Islet of Langerhans (tissue), 1 donor: ENCODE results near the gene WDR48.

ENCODE experiments used
- FAIRE-seq: peaks from one replicate; lab custom pipeline; 2011; peaks lifted over from hg19 to GRCh38; lab: Jason Lieb, UNC

The WDR48 gene

GRCh38 chr3:39140341-39140971 is 88.6 kb downstream of the WDR48 start:
- no peak for FAIRE-seq

GRCh38 chr3:39141171-39141995 is 89.6 kb downstream of the WDR48 start:
- FAIRE-seq = no peak

- FAIRE-seq = no peak
Observed at GRCh38 chr3:39142067-39142466, 90.3 kb downstream of the WDR48 start.

GRCh38 chr3:39143051-39143885 is 91.5 kb downstream of the WDR48 start:
- FAIRE-seq = no peak

- no peak for FAIRE-seq
Observed at GRCh38 chr3:39144095-39144747, 92.4 kb downstream of the WDR48 start.

GRCh38 chr3:39144748-39145380 is 93.0 kb downstream of the WDR48 start:
- FAIRE-seq = no peak

- FAIRE-seq = no peak
Observed at GRCh38 chr3:39146083-39146501, 94.3 kb downstream of the WDR48 start.
